NCI-H446 (cell line): ENCODE data around the gene PCYT2.
A peak's percentile ranks its signal among the peaks of the same experiment; 100 is the strongest.

Source experiments
- DNase-seq, 2 experiments: peaks; one replicate each; lab custom pipeline; 2025; lab: John Stamatoyannopoulos, UW

Gene PCYT2

DNA sequence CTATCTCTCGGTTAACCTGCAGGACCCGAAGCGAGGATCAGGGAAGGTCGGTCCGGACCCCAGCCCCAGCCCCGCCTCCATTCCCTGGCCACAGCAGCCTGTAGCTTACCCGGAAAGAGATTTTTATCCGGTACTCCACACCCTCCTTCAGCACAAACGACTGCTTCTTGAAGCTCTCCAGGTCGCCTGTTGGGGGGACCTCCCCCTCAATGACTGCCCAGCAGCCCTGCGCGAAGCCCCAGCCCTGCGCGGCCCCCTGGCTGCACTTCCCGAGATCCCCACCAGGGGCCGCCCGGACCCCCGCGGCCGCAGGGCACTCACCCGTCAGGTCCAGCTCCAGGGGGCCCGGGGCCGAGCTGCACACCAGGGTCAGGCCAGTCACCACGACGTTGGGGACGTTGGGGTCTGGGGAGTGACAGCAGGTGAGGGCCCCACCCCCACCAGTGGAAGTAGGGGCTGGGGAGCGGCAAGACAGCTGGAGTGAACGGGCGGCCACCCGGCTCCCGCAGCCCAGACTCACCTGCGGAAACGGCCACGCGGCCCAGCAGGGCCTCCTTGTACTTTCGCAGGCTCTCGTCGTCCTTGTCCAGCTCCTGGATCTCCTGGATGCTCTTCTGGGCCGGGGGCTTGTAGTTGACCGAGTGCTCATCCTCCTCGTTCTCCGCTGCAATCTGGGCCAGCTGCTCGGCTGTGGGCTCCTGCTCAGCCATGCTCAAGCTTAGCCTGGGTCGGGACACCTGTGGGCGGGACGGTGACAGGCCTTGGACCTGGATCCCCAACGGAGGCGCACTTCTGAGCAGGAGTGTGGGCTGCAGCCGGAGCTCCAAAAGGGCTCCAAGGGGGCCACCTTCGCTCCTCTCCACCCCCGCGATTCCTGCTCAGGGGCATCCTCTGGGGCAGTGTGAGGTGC is 41.7 kb downstream of the PCYT2 start:
- no peak for DNase-seq

DNA sequence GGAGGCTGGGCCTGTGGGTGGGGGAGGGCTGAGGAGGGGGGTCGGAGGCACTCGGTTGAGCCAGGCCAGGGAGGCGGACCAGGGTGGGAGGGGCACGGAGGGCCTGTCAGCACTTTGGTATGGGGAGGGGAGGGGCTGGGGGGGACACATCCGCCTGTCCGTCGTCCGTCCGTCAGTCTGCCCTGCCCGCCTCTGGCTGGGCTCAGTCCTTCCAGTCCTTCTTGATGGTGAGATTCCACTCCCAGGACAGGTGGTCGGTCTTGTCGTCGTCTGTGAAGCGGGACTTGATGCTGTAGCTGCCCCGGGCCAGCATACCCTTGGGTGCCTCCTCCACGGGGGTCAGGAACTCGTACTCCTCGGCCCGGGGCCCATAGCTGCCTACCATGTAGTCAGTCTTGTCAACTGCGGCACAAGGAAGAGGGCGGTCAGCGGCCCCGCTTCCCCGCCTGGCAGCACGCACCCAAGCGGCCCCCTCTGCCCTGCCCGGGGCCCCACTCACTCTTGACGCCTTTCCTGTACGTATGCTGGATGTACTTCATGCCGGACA is 42.5 kb downstream of the PCYT2 start:
- peak in 1 of 2 experiments; percentile 40 for DNase-seq

GRCh38 chr17:81867991-81868673 is 43.1 kb downstream of the PCYT2 start:
- DNase-seq: no peak

- DNase-seq: peak in 1 of 2 experiments; percentile 57
Observed at GRCh38 chr17:81867170-81867990, 43.8 kb downstream of the PCYT2 start.

DNA sequence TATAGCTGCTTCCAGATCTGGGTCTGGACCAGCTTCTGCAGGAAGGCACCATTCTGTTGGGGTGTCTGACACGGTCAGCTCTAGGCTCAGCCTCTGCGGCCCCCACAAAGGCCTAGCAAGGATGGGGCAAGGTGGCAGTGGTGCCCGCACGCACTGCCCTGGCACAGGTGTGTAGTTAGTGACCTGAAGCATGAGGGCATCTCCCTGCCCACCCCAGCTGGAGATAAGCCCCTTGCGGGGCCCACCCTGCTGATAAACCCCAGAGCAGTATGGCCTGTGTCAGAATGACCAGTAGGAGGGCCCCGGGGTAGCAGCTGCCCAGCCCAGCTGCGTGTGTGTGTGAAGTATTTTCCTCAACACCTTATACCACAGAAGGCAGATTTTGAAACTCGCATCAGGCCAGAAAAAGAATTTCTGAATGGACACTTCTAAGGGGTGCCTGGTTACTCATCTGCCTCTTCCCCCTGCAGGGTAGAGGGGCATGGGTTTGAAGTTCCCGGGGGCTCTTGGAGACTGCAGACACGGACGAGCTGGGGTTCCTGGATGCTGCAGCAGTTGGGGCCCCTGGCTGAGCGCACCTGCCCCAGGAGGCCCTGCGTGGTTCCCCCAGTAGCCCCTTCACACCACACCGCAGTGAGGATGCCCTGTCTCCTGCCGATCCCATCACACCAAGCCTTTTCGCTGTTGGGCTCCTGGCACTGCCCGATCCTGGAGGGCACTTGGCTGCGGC is 44.6 kb downstream of the PCYT2 start:
- no peak for DNase-seq

- DNase-seq: peak in 1 of 2 experiments; percentile 36
Observed at GRCh38 chr17:81865733-81866439, 45.3 kb downstream of the PCYT2 start.

DNA sequence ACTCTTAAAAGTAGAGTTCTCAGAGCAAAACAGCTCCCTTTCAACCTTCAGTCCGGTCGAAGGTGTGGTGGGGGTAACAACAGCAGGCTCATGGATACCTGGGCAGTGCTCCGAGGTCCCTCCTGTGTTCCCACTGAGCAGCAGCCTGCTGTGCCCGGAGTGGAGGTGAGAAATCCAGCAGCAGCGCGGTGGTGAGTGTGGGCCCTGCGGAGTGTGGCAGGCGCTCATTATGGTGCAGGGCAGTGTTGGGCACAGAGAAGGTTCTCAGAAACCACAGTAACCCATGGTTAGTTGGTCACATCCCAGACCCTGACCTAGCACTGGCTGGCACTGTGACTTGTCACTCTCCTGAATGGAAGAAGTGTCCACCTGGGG is 45.9 kb downstream of the PCYT2 start:
- no peak for DNase-seq

DNA sequence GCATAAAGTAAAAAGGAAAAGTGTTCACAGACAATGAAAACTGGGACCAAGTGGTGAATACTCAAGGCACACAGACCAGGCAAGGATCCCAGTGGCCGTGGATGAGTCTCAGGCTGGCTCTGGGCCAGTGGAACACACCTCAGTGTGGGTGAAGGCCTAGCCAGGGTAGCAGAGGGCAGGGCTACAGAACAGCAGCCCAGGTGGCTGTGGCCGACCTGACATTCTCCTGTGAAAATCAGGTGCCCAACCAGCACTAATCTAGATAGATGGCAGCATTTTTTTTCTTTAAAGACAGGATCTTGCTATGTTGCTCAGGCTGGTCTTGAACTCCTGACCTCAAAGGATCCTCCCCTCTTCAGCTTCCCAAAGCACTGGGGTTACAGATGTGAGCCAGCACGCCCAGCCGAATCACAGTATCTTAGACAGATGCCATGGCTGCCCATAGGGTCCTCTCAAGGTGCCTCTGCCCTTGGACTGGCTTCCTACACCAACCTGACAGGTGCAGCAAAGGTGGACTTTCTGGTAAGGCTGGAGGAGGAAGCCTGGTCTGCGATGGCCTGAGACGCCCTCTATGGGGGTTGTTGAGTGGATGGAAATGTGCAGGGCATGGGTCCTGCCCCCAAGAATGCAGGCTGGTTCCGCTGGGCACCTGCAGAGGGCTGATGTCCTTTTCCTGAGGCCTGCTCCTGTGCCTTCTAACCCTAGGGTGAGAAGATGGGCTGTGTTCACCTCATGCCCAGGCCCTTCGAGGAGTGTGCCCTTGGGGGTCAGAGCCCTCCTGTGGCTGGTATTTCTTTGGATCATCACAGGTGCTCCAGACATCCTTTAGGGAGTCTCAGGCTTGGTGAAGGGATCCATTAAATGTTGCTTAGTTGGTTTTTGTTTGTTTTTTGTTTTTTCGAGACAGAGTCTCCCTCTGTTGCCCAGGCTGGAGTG is 47.1 kb downstream of the PCYT2 start:
- no peak for DNase-seq

DNA sequence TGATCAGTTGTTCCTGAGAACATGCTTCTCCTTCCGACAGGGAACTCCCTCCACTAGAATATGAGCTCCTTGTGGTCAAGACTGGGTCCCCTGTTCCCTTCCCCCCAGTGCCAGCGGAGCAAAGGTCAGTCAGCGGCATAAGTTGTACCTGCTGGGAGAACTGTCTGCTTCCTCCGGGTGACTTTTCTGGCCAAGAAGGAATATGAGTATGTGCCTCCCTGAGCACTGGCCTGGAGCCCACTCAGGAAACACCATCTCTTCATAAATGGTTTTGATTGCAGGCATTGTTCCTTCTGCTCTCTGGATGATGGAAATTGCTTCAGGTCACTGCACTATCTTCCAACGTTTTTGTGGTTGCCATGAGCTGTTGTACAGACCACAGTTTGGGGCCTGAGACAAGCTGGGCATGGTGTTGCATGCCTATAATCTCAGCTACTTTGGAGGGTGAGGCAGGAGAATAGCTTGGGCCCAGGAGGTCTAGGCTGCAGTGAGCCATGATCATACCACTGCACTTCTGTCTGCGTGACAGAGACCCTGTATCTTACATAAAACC is 48.0 kb downstream of the PCYT2 start:
- no peak for DNase-seq

- peak; percentile 100 for DNase-seq
Observed at GRCh38 chr17:81860756-81861568, 50.2 kb downstream of the PCYT2 start.

DNA sequence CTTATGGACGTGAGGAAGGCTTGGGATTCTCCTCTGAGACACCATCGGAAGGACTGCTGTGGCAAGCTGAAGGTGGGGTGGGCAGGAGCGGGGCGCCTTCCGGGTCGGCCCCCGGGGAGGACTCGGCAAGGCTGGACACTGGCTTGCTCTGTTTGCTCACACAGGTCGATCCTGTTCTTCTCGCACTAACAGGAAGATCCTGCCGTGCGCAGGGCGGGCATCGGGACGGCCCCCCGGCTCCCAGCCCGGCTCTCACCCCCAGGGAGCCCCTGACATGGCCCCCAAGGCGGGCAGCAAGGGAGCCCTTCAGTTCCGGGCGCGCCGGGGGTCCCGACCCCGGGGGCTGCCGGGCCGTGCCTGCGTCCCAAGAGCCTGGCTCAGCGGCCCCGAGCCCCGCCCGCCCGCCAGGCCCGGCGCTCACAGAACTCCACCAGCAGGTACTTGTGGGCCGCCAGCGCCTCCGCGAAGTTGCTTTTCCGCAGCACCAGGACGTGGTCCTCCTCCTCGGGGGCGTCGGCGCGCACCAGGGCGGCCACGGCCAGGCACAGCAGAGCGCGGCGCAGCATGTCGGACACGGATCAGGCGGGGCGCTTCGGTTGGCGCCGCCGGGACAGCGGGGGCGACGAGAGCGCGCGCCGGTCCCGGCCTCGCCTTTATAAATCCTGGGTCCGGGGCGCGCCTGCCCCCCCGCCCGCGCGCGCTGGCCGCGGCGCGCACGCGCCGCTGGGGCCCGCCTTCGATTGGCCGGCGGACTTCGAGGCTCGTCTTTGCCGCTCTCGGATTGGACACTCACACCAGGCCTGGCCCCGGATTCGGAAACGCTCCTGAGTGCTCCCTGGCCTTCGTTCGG is 51.1 kb downstream of the PCYT2 start, which contains the start of gene P4HB:
P4HB (minus strand) TSS at position 630 of the 850 bp plus-strand sequence; CDS start at position 566, 64 bp downstream.
- no peak for DNase-seq

DNA sequence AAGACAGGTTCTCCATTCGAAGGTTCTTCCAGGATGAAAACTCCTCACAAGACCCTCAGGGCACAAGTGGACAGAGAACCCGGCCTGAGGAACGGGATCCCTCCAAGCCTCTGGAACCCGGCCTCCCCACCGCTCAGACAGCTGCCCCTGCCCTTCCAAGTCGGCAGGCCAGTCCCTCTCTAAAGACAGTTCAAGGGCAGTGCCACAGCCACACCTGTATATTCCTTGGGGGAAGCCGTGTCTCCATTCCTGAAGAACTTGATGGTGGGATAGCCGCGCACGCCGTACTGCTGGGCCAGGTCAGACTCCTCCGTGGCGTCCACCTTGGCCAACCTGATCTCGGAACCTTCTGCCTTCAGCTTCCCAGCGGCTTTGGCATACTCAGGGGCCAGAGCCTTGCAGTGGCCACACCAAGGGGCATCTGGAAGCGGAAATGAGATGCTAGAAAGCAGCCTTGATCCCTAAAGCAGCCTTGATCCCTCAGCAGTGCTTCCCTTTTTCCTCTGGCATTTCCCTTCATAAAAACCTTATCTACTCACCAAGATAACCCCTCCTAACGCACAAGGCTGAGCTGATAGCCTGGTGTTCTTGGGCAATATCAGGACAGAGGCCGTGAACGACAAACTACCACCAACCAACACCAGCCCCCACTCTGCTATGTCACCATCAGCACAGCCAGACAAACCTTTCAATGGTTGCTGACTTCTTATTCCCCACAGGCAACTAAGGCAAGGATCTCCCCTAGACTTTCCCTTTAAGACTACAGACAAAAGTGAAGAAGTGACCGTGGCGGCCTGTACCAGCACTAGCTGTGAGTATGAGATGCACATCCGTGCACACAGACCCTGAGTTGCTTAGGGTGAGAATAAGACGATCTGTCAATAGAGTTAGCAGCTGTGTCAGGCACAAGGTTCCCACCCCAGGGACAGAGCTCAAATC is 52.0 kb downstream of the PCYT2 start:
- DNase-seq: peak in 1 of 2 experiments; percentile 32

DNA sequence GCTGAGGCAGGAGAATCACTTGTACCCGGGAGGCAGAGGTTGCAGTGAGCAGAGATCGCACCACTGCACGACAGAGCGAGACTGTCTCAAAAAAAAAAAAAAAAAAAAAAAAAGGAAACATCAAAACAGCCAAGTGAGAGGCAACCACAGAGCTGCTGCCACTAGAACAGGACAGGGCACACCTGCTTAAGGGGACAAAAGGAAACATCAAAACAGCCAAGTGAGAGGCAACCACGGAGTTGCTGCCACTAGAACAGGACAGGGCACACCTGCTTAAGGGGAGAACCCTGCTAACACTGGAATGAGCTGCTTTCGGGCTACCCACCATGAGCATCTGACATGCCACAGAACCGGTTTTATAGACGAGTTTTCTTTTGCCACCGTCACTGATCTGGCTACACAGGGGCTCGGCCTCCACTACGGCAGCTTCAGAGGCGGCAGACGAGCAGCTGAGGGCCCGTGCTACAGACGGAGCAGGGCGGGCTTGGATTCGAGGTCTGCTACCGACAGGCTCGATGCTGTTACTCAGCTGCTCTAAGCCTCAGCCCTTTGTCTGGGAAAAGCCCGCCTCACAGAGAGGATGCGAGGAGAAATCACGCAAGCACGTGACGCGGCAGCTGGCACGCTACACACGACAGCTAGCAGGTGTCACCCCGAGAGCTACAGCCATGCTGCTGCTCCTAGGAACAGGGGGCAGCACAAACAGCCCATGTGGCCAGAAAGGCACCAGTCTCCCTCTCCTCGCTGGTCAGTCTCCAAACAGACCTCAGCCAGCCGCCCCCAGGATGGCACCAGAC is 52.8 kb downstream of the PCYT2 start:
- no peak for DNase-seq

- DNase-seq: no peak
Observed at GRCh38 chr17:81854974-81855774, 56.0 kb downstream of the PCYT2 start.
